Nephron (organoid): ENCODE results near the gene HECTD1.

Experiments
- H3K27ac Mint-ChIP-seq, 3 experiments: 2 replicates each; pipeline ENCODE4 v1.8.0; 2020; ENCODE audit warnings: mixed read lengths in 3 of 3, mild to moderate bottlenecking in 2 of 3, moderate library complexity in 1 of 3
- H3K27me3 Mint-ChIP-seq: 2 replicates; pipeline ENCODE4 v1.8.0; 2021; ENCODE audit warnings: low read depth, mild to moderate bottlenecking, moderate library complexity, mixed read lengths
- H3K36me3 Mint-ChIP-seq: 2 replicates; pipeline ENCODE4 v1.8.0; 2020; ENCODE audit warnings: low read depth, mixed read lengths
- H3K4me1 Mint-ChIP-seq: 2 replicates; pipeline ENCODE4 v1.8.0; 2020; ENCODE audit warnings: mixed read lengths
- H3K4me3 Mint-ChIP-seq, 3 experiments: 2 replicates each; pipeline ENCODE4 v1.8.0; 2020; ENCODE audit warnings: mild to moderate bottlenecking in 3 of 3, mixed read lengths in 3 of 3, moderate library complexity in 2 of 3
- H3K9me3 Mint-ChIP-seq: 2 replicates; pipeline ENCODE4 v1.8.0; 2020; ENCODE audit warnings: mixed read lengths
- TF ChIP-seq, protein P1 (sequence below), 3 experiments: fragments of 200-600 bp; sonication (generic); IDR thresholded peaks; one replicate each; pipeline ENCODE4 v1.5.0; 2021; ENCODE audit warnings: antibody characterized with exemption in 3 of 3; ENCODE audit not compliant: unreplicated experiment in 3 of 3

Gene HECTD1

DNA sequence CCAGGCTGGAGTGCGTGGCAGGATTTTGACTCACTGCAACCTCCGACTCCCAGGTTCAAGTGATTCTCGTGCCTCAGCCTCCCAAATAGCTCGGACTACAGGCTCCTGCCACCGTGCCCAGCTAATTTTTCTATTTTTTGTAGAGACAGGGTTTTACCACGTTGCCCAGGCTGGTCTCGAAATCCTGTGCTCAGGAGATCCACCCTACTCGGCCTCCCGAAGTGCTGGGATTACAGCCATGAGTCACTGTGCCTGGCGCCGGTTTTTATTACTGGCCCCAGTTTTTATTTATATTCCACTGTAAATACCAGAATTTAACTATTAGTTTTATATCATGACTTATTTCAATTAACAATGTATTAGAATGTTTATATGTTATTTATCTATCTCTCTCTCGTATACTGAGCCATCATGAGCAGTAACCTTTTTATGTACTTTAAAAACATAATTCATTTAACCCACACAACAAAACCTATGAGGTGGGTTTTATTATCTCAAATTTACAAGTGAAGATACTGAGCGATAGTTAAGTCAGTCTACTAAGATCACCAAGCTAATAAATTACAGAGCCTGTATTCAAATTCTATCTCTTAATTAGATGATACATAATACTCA, 47.8 kb downstream of the HECTD1 start:
- H3K4me1 Mint-ChIP-seq = no peaks in the 10 kb centered on the region
- H3K27me3 Mint-ChIP-seq = no peaks in the 10 kb centered on the region
- no peak overlapping the region for H3K4me3 Mint-ChIP-seq
- no peaks in the 10 kb centered on the region for H3K9me3 Mint-ChIP-seq
- TF ChIP-seq, protein P1, sequence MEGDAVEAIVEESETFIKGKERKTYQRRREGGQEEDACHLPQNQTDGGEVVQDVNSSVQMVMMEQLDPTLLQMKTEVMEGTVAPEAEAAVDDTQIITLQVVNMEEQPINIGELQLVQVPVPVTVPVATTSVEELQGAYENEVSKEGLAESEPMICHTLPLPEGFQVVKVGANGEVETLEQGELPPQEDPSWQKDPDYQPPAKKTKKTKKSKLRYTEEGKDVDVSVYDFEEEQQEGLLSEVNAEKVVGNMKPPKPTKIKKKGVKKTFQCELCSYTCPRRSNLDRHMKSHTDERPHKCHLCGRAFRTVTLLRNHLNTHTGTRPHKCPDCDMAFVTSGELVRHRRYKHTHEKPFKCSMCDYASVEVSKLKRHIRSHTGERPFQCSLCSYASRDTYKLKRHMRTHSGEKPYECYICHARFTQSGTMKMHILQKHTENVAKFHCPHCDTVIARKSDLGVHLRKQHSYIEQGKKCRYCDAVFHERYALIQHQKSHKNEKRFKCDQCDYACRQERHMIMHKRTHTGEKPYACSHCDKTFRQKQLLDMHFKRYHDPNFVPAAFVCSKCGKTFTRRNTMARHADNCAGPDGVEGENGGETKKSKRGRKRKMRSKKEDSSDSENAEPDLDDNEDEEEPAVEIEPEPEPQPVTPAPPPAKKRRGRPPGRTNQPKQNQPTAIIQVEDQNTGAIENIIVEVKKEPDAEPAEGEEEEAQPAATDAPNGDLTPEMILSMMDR (IDR thresholded peaks at IDR 0.05; ENCODE audit: unreplicated experiment in 3 of 3) = no peak
- H3K27ac Mint-ChIP-seq = no peak overlapping the region
- H3K36me3 Mint-ChIP-seq = peaks cover 53% of the 10 kb centered on the region

DNA sequence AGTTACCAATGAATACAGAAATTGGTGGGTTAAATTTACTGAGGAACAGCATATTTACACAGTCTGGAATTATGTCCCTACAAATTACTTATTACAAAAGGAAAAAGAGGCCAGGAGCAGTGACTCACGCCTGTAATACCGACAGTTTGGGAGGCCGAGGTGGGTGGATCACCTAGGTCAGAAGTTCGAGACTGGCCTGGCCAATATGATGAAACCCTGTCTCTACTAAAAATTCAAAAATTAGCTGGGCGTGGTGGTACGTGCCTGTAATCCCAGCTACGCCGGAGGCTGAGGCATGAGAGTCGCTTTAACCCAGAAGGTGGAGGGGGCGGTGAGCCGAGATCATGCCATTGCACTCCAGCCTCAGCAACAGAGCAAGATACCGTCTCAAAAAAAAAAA, 52.6 kb downstream of the HECTD1 start:
- H3K36me3 Mint-ChIP-seq = peaks cover 52% of the 10 kb centered on the region
- H3K27ac Mint-ChIP-seq = no peak overlapping the region
- TF ChIP-seq, protein P1 (IDR thresholded peaks at IDR 0.05; ENCODE audit: unreplicated experiment in 3 of 3) = no peak
- no peaks in the 10 kb centered on the region for H3K9me3 Mint-ChIP-seq
- H3K4me3 Mint-ChIP-seq = no peak overlapping the region
- H3K4me1 Mint-ChIP-seq = no peaks in the 10 kb centered on the region
- H3K27me3 Mint-ChIP-seq = no peaks in the 10 kb centered on the region

DNA sequence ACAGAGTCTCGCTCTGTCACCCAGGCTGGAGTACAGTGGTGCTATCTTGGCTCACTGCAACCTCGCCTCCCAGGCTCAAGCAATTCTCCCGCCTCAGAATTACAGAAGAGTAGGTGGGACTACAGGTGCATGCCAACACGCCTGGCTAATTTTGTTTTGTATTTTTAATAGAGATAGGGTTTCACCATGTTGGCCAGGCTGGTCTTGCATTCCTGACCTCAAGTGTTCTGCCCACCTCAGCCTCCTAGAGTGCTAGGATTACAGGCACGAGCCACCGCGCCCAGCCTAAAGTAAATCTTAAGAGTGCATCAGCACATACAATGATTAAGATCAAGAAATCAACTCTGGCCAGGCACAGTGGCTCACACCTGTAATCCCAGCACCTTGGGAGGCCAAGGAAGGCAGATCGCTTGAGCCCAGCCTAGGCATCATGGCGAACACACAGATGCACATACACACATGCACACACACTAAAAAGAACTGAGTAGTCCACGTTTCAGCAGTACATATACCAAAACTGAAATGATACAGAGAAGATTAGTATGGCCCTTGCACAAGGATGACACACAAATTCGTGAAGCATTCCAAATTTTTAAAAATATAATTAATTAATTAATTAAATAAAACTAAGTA, 65.0 kb downstream of the HECTD1 start:
- H3K4me3 Mint-ChIP-seq = no peak overlapping the region
- H3K9me3 Mint-ChIP-seq = no peaks in the 10 kb centered on the region
- TF ChIP-seq, protein P1 (IDR thresholded peaks at IDR 0.05; ENCODE audit: unreplicated experiment in 3 of 3) = no peak
- no peaks in the 10 kb centered on the region for H3K27me3 Mint-ChIP-seq
- H3K36me3 Mint-ChIP-seq = peaks cover 45% of the 10 kb centered on the region
- no peak overlapping the region for H3K27ac Mint-ChIP-seq
- H3K4me1 Mint-ChIP-seq = no peaks in the 10 kb centered on the region

DNA sequence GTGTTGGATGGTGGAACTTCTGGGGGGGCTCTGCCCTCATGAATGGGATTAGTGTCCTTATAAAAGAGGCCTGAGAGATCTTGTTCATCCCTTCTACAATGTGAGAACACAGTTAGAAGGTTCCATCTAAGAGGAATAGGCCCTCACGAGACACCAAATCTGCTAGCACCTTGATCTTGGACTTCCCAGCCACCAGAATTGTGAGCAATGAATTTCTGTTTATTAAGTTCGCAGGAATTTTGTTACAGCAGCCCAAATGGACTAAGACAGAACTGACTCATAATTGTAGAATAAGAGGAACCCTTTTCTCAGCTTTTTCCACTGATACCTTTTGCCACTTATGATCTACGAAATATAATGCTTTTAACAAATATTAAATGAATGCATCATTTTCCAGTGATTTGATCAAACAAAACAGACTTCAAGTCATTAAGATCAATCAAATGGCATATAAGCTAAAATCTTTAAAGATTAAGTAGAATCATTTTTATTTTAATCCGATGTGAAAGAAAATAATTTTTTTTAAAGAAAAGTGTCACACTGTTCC, 68.2 kb downstream of the HECTD1 start:
- Mint-ChIP-seq H3K9me3 (no peaks in the 10 kb centered on the region), H3K27me3 (no peaks in the 10 kb centered on the region), H3K4me1 (no peaks in the 10 kb centered on the region), H3K36me3 (peaks cover 54% of the 10 kb centered on the region), H3K4me3 (no peak overlapping the region), H3K27ac (no peak overlapping the region)
- TF ChIP-seq, protein P1 (IDR thresholded peaks at IDR 0.05; ENCODE audit: unreplicated experiment in 3 of 3) = no peak

DNA sequence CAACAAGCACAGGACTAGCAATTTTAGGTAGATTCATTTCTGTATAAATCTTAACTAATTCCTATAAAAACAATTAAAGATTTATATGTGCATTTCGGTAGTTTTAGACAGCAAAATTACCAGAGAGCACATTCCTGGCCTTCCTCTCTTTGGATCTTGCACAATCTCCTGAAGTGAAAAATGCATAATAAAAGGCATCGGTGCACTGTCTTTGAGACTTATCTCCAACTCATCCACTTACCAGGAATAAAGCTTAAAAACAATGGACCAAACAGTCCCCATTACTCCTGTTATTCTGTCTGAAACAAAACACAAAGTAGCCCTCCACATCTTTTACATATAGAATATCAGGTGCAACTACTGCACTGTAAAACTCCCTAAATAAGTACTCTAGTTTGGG, 69.3 kb downstream of the HECTD1 start:
- no peaks in the 10 kb centered on the region for H3K9me3 Mint-ChIP-seq
- H3K4me3 Mint-ChIP-seq = no peak overlapping the region
- TF ChIP-seq, protein P1 (IDR thresholded peaks at IDR 0.05; ENCODE audit: unreplicated experiment in 3 of 3) = no peak
- no peaks in the 10 kb centered on the region for H3K4me1 Mint-ChIP-seq
- H3K27ac Mint-ChIP-seq = no peak overlapping the region
- H3K36me3 Mint-ChIP-seq = peaks cover 53% of the 10 kb centered on the region
- H3K27me3 Mint-ChIP-seq = no peaks in the 10 kb centered on the region
